Activated CD4-positive, alpha-beta memory T cell treated with anti-CD3 and anti-CD28 coated beads for 36 hours (primary cell): ENCODE measurements around the gene GJD3. TPM values are rescaled to one million over a fixed set of nuclear protein-coding genes. Genes with fewer than 3 reads are reported as not detected.

Experiments used
- CTCF ChIA-PET: fragments of 350-600 bp; sonication (Branson Sonifier 250); formaldehyde crosslinking; loops from one replicate; lab custom pipeline; 2021; ENCODE audit warnings: antibody characterized with exemption, inconsistent platforms; lab: Charles Lee
- POLR2A ChIA-PET: fragments of 350-600 bp; sonication (Branson Sonifier 250); formaldehyde crosslinking; loops from one replicate; lab custom pipeline; 2021; ENCODE audit warnings: antibody characterized with exemption; lab: Charles Lee
- DNase-seq: peaks from one replicate; pipeline ENCODE4 v3.0.0-alpha.2; 2020
- H3K27ac Mint-ChIP-seq: one replicate; pipeline ENCODE4 v1.8.0; 2021; ENCODE audit warnings: mixed read lengths
- H3K27me3 Mint-ChIP-seq: one replicate; pipeline ENCODE4 v1.8.0; 2021; ENCODE audit warnings: mixed read lengths
- H3K36me3 Mint-ChIP-seq: one replicate; pipeline ENCODE4 v1.8.0; 2021; ENCODE audit warnings: mixed read lengths
- H3K4me1 Mint-ChIP-seq: one replicate; pipeline ENCODE4 v1.8.0; 2021; ENCODE audit warnings: low read depth, mixed read lengths
- H3K4me3 Mint-ChIP-seq: one replicate; pipeline ENCODE4 v1.8.0; 2021; ENCODE audit warnings: mild to moderate bottlenecking, mixed read lengths
- H3K9me3 Mint-ChIP-seq: one replicate; pipeline ENCODE4 v1.8.0; 2021; ENCODE audit warnings: mixed read lengths
- intact Hi-C: fragments of 100-400 bp; cut with micrococcal nuclease; formaldehyde crosslinking; loops from one replicate; pipeline ENCODE4 v1.15.1; 2023
- total RNA-seq, 2 experiments: library from RNA; stranded (reverse); gene quantifications; one replicate each; pipeline ENCODE4 v1.2.3, GENCODE V29; 2021

The GJD3 gene
- total RNA-seq, 2 experiments from 2014 or later = 0.27 TPM; not detected in 1

DNA sequence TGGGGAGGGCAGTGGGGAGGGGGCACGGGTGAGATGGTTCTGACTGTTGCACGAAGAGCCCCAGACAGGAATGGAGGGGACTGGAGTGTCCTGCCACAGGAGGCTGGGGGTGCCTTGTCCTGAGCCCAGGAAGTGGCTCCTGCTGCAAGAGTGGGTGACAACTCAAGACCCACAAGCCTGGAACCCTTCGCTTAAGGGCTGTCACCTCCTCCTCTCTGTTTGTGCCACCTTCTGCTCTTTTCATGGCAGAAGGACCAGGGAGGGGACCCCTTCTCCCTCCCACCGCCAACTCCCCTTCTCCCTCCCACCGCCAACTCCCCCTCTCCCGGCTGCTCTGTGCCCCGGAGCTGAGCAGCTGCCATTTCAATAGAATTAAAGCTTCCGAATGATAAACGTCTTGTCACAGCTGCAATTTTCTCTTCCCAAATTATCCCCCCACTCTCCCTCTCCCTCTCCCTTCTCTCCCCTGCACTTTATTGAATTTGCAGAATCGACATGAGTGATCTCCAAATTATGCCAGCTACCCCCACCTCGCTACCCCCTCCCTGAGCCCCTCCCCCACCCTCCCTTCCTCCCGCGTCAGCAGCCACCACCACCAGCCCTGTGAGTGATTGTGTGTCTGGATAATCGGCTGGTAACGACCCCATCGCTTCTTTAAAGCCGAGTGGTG is 13.7 kb downstream of the GJD3 start:
- Mint-ChIP-seq H3K9me3 (no peaks in the 10 kb centered on the region), H3K27me3 (no peaks in the 10 kb centered on the region), H3K27ac (no peak overlapping the region), H3K36me3 (peaks cover 21% of the 10 kb centered on the region), H3K4me1 (peaks cover 26% of the 10 kb centered on the region), H3K4me3 (no peak overlapping the region)
- DNase-seq = no peak
- intact Hi-C loops = no loop called here
- ChIA-PET CTCF (interaction anchor here (1.0 to 9.9 kb wide), 3 partner anchors 10 to 45 kb away, joined by 3 to 241 read pairs (median 5); partner anchors contain the start of gene RARA), POLR2A (no interaction called here)

DNA sequence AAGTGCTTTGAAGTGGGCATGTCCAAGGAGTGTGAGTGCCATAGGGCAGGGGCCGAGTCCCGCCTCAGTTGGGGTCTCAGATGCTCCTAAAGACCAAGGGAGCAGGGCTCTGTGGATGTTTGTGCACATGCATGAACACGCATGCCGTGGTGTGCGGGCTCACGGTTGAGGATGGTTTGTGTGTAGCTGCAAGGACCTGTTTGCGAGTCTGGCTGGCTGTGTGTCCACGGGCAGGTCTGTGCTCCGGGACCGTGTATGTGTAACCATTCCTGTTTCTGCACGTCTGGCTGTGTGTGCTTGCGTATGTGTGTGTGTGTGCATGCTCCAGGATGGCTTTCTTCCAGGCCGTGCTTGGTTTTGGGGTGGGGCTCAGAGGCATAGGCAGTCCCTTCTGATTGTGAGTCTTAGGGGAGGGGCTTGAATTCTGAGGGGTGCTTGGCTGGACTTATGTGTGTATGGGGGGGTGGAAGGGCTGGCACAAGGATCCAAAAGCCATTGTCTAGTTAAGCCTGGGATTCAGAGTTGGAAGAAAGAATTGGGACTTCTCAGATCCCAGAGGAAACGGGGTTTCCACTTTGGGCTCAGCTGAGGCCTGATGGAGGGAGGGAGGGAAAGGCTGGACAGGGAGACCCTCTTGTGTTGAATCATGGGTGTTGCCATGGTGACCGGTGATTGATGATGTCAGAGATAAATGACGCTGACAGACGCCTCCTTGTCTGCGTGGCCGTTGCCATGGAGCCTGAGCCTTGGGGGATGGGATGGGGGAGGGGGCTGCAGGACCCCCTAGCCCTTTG is 14.4 kb downstream of the GJD3 start:
- peaks cover 18% of the 10 kb centered on the region for H3K36me3 Mint-ChIP-seq
- no peaks in the 10 kb centered on the region for H3K9me3 Mint-ChIP-seq
- no peak overlapping the region for H3K4me3 Mint-ChIP-seq
- peak overlapping the region; percentile 51 for H3K27ac Mint-ChIP-seq
- ChIA-PET POLR2A (no interaction called here), CTCF (interaction anchor here (1.4 kb wide), 1 partner anchor 12 kb away, joined by 5 read pairs; no protein-coding TSS in a partner anchor)
- peaks cover 32% of the 10 kb centered on the region for H3K4me1 Mint-ChIP-seq
- intact Hi-C loops = no loop called here
- H3K27me3 Mint-ChIP-seq = no peaks in the 10 kb centered on the region
- DNase-seq = no peak

DNA sequence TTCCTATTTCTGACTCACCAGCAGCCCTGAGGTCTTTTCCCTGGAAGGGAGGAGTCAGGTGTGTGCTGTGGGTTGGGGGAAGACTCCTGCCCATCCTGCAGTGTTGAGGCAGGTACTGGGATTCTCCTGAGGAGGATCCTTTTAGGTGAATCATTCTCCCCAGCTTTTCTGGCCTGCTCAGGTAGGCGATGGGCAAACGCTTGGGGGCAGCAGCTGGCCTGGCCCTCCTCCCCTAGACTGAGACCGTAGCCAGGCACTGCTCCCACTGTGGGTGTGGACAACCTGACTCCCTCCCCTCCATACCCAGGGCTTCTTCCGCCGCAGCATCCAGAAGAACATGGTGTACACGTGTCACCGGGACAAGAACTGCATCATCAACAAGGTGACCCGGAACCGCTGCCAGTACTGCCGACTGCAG is 15.1 kb downstream of the GJD3 start:
- POLR2A ChIA-PET = no interaction called here
- CTCF ChIA-PET = interaction anchor here (2.6 kb wide), 1 partner anchor 46 kb away, joined by 8 read pairs; no protein-coding TSS in a partner anchor
- intact Hi-C loops = no loop called here
- no peak for DNase-seq
- Mint-ChIP-seq H3K27me3 (no peaks in the 10 kb centered on the region), H3K36me3 (peaks cover 18% of the 10 kb centered on the region), H3K9me3 (no peaks in the 10 kb centered on the region), H3K27ac (no peak overlapping the region), H3K4me1 (peaks cover 34% of the 10 kb centered on the region), H3K4me3 (no peak overlapping the region)

DNA sequence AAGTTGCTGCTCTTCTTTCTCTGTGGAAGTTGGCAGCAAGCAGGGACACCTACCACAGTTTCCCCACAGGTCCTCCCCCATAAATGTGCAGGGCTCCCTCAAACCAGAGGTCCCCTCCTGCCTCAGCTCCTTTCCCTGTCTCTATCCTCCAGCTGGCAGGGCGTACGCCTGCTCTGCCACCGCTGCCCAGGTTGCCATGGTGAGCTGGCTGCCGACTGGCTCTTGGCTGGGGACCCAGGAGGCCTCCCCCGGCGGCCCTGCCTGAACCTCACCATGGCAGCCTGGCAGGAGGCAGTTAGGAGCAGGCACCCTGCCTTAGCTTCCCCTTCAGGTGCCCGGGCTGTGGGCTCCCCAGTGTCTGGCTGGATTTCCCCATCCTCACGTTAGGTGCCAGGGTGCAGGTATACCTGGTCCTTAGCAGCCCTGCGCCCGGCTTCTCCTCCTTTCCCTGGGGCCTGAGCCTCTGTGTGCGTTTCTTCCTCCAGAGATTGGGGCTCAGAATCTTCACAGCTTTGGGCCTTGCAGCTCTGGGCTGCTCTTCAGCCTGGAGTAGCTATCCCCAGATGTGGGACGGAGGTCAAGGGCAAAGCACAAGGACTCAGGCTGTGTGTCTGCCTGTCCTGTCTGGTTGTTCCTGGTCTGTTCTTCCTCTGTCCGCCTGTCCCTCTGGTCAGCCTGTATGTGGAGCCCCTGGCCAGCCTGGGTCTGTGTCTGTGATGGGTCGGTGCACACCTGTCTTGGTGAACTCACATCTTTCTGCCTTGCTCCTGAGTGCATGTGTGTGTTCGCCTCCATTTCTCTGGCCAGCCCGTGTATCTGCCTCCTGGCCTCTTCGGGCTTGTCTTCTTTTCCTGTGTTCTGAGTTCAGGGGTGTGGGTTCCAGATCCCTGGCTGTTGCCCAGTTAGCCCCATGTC is 15.7 kb downstream of the GJD3 start:
- DNase-seq = no peak
- ChIA-PET CTCF (interaction anchor here (0.7 to 2.6 kb wide), 2 partner anchors 32 to 46 kb away, joined by 3 to 8 read pairs; no protein-coding TSS in a partner anchor), POLR2A (interaction anchor here (0.7 kb wide), 1 partner anchor 130 kb away, joined by 3 read pairs; no protein-coding TSS in a partner anchor)
- Mint-ChIP-seq H3K4me1 (peaks cover 41% of the 10 kb centered on the region), H3K36me3 (peaks cover 15% of the 10 kb centered on the region), H3K27ac (peak overlapping the region; percentile 34), H3K27me3 (no peaks in the 10 kb centered on the region), H3K9me3 (no peaks in the 10 kb centered on the region), H3K4me3 (no peak overlapping the region)
- intact Hi-C loops = no loop called here

DNA sequence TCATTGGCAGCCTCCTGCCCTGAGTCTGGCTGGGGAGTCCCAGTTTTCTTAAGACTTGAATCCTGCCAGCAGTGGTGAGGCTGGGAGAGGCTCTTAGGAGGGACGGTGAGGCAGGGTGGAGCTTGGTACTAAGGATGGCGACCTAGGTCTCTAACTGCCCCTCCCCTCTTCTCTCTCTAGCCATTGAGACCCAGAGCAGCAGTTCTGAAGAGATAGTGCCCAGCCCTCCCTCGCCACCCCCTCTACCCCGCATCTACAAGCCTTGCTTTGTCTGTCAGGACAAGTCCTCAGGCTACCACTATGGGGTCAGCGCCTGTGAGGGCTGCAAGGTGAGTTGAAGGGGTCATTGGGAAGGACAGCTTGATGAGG is 16.4 kb downstream of the GJD3 start:
- Mint-ChIP-seq H3K36me3 (peaks cover 17% of the 10 kb centered on the region), H3K4me1 (peaks cover 48% of the 10 kb centered on the region), H3K27me3 (no peaks in the 10 kb centered on the region), H3K4me3 (no peak overlapping the region), H3K27ac (peak overlapping the region; percentile 23), H3K9me3 (no peaks in the 10 kb centered on the region)
- ChIA-PET POLR2A (interaction anchor here (0.7 kb wide), 1 partner anchor 130 kb away, joined by 3 read pairs; no protein-coding TSS in a partner anchor), CTCF (interaction anchor here (0.8 to 2.6 kb wide), 3 partner anchors 31 to 68 kb away, joined by 3 to 8 read pairs (median 7); no protein-coding TSS in a partner anchor)
- no peak for DNase-seq
- intact Hi-C loops = no loop called here

DNA sequence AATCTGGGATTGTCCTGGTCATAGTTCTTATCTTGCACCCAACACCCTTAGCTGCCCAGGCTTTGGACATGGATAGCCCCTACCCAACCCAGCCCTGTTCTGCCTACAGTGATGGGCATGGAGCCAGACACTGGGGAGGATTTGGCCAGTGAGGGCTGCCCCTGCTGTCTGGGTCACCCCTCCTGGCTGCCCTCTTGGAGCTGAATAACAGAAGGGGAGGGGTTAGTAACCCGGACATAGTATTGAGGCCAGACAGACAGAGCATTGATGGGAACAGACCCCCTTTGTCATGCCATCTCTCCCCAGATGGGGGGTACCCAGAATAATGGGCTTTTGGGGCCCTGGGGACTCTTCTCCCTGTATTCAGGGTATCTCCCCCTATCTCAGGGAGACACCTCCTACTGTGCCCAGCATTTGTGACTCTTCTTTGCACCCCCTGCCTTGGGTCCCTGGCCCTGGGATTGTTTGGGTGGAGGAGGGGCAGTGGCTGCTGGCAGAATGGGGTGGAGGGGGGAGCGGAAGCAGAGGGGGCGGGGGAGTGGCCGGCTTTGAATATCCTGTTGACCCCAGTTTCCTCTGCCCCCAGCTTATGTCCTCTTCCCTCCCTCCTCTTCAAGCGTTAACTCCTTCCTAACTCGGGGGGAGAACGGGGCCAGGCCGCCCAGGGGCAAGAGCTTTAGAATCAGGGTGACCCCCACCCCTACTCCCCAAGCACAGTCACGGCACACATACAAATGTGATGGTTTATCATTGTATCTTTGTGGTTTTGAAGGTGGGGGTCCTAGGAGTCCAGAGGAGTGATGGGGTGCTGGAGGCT is 17.0 kb downstream of the GJD3 start:
- Mint-ChIP-seq H3K27ac (peak overlapping the region; percentile 23), H3K36me3 (peaks cover 20% of the 10 kb centered on the region), H3K4me1 (peaks cover 49% of the 10 kb centered on the region), H3K4me3 (no peak overlapping the region), H3K9me3 (no peaks in the 10 kb centered on the region), H3K27me3 (no peaks in the 10 kb centered on the region)
- ChIA-PET POLR2A (no interaction called here), CTCF (interaction anchor here (0.6 to 2.6 kb wide), 4 partner anchors 30 to 68 kb away, joined by 3 to 8 read pairs (median 5); no protein-coding TSS in a partner anchor)
- DNase-seq = no peak
- intact Hi-C loops = no loop called here

DNA sequence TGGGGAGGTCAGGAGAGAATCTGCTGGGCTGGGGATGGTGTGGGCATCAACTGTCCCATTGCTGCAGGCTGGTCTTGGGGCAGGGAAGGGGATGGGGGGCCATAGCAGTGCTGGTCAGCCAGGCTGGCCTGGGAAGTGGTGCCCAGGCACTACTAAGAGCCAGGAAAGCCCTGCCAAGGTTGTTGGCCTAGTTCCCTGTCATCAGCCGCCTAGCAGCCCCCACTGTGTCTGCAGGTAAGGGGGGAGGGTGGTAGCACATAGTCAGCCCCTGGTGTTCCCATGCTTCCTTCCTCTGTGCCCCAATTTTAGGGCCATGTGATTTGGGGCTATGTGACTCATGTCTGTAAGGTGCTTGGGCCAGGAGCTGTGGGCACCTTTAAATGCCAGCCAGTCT is 17.8 kb downstream of the GJD3 start:
- DNase-seq = no peak
- peaks cover 48% of the 10 kb centered on the region for H3K4me1 Mint-ChIP-seq
- POLR2A ChIA-PET = no interaction called here
- intact Hi-C loops = no loop called here
- H3K4me3 Mint-ChIP-seq = no peak overlapping the region
- no peak overlapping the region for H3K27ac Mint-ChIP-seq
- H3K36me3 Mint-ChIP-seq = peaks cover 17% of the 10 kb centered on the region
- H3K27me3 Mint-ChIP-seq = no peaks in the 10 kb centered on the region
- no peaks in the 10 kb centered on the region for H3K9me3 Mint-ChIP-seq
- CTCF ChIA-PET = interaction anchor here (1.7 to 4.0 kb wide), 3 partner anchors 8 to 44 kb away, joined by 4 to 36 read pairs (median 8); no protein-coding TSS in a partner anchor

DNA sequence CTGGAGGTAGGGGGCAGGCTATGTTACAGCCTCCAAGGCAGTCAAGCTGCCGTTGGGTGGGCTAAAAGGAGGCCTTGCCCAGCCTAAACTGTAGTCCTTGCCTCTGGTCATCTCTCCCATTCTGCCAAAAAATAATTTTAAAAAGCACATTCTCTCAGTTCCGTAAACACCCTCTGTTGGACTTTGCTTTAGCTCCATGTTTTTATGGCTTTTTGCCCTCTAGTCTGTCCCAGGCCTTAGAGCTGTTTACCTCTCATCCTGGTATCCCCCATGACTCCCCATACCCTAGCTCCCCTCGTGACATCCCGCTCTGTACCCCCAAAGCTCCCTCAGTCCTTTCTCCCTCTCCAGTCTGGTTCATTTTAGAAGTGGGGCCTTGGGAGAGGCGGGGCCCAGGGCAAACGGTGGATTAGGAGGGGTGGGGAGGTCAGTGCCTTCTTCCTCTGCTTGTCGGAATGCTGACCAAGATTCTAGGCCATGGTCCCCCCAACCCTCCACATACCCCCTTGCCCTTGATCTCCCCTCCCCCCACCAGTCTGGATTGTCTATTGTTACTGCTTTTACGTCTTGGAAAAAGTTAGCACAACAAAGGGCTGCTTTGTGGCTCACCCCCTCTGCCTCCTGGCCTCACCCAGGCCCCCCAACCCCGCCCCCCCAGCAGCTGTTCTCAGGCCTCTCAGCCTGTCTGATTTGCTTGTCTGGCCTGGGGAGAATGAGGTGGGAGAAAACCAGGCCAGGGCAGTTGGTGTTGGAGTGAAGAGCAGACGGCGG is 18.4 kb downstream of the GJD3 start:
- H3K27ac Mint-ChIP-seq = no peak overlapping the region
- intact Hi-C loops = no loop called here
- H3K4me3 Mint-ChIP-seq = no peak overlapping the region
- no peaks in the 10 kb centered on the region for H3K27me3 Mint-ChIP-seq
- CTCF ChIA-PET = interaction anchor here (0.5 to 4.0 kb wide), 11 partner anchors 8 to 144 kb away, joined by 3 to 36 read pairs (median 4); no protein-coding TSS in a partner anchor
- DNase-seq = no peak
- H3K36me3 Mint-ChIP-seq = peaks cover 18% of the 10 kb centered on the region
- POLR2A ChIA-PET = interaction anchor here (1.0 kb wide), 1 partner anchor 128 kb away, joined by 3 read pairs; the partner anchor contains the start of gene WIPF2
- H3K9me3 Mint-ChIP-seq = no peaks in the 10 kb centered on the region
- H3K4me1 Mint-ChIP-seq = peaks cover 50% of the 10 kb centered on the region

DNA sequence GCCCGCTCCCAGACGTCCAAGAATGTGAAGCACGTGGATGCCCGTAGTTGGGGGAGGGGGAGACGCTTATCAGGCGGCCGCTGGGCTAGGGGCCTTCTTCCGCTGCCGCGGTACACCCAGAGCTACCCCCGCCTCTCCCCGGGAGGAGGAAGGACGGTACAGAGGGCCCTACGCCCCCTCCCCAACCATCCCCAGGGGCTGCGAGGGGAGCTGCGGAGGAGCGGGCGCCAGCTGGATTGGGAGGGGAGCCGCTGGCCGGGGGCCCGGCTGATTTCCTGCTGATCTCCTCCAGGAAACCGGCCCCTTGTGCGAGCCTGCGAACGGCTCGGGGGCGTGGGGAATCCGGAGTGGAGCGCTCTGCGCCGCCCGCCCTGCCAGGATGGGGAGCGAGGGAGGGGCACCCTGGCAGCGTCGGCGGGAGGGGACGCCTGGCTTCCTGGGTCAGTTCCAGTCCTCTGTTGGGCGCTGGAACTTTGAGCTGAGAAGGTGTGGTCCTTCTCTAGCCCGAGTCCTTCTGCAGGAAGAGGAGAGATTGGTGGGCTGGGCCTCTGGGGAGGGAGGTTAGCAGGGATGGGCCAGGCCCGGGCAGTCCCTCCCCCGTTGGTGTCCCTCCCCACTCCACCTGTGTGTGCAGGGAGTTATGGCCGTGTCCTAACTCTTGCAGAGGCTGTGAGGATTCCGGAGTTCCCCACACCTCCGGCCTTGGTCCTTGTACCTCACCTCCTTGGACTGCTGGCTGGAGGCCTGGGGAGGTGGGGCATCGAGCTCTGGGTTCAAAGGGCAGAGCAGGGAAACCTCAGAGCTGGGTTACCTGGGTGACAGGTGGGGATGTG is 19.2 kb downstream of the GJD3 start:
- Mint-ChIP-seq H3K9me3 (no peaks in the 10 kb centered on the region), H3K27ac (peak overlapping the region; percentile 74), H3K27me3 (no peaks in the 10 kb centered on the region), H3K4me3 (peak overlapping the region; percentile 56), H3K36me3 (peaks cover 19% of the 10 kb centered on the region), H3K4me1 (peaks cover 58% of the 10 kb centered on the region)
- DNase-seq = peak; percentile 50
- ChIA-PET POLR2A (interaction anchor here (1.0 kb wide), 1 partner anchor 127 kb away, joined by 3 read pairs; the partner anchor contains the start of gene WIPF2), CTCF (interaction anchor here (0.5 to 4.0 kb wide), 10 partner anchors 8 to 143 kb away, joined by 3 to 36 read pairs (median 4); no protein-coding TSS in a partner anchor)
- intact Hi-C loops = no loop called here
